GM18873 (cell line): Measurements from ENCODE around the gene GATA3.
A peak's percentile ranks its signal among the peaks of the same experiment; 100 is the strongest.

Experiments
- ATAC-seq: cut with Tn5 transposase; IDR thresholded peaks from one replicate; pipeline ENCODE4 v1.9.1; 2021; ENCODE audit warnings: mild to moderate bottlenecking, moderate library complexity, moderate number of reproducible peaks; ENCODE audit not compliant: unreplicated experiment, low FRiP score

Gene GATA3

DNA sequence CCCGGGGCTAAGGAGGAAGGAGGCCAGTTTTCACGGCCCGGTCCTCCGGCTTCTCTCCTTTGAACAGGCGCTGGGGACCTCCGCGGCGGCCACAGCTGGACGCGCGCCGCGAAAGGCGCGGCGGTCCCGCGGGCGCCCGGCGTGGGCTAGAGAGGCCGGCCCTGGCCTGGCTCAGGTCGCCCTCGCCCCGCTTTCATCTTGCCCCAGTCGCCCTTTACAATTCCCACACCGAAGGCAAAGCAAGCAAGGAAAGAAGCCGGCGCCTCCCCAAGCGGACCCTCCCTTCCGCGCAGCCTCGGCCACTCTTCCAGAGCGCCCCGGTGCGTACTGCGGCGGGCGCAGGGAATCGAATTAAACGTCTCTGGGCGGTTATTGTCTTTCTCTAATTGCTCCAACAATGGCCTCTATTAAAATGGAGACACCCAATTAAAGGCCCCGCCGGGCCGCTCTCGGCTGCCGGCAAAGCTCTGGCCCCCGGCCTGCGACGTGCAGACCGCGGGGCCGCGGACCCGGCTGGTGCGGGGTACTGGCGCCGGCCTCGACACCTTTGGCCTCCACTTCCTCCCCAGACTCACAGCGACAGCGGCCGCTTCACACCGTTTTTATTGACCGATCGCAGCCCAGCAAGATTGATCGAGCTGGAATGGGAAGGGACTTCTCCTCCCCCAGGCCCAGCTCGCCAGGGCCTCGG lies 4.5 kb upstream of the GATA3 start:
- no peak for ATAC-seq

- ATAC-seq: no peak
Measured at GRCh38 chr10:8050556-8051108, 3.9 kb upstream of the GATA3 start.

DNA sequence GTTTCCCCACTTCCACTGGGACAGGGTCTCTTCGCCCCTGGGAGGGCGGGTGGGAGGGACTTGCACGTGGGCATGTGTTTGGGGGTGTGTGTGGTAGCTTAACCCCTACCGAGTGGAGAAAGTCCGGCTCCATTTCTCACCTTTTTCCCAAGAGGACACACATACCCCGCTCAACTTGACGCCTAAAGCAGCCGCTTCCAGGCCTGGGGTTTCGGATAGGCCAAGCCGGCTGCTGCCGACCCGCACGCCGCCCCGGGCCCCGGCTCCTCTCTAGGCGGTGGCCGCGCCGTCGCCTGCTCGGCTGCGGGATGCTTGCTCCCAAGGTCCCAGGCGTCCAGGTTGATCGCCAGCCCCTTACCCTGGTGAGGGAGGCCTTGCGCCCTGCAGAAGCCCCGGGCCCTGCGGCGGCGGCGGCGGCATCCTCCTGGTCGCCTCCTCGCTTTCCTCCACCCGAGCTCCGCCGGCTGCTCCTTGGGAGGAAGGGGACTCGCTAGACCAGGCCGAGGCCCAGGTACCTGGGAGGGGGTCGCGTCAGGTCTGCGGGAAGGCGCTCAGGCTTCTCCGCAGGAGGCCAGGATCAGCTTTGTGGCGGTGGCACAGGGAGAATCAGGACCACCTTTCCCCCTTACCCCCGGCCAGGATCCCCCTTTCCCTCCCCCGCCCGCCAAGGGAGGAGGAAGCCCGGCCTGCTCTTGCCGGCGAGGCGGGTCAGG lies 3.2 kb upstream of the GATA3 start:
- no peak for ATAC-seq

GRCh38 chr10:8051851-8052257 lies 2.6 kb upstream of the GATA3 start:
- ATAC-seq: no peak

DNA sequence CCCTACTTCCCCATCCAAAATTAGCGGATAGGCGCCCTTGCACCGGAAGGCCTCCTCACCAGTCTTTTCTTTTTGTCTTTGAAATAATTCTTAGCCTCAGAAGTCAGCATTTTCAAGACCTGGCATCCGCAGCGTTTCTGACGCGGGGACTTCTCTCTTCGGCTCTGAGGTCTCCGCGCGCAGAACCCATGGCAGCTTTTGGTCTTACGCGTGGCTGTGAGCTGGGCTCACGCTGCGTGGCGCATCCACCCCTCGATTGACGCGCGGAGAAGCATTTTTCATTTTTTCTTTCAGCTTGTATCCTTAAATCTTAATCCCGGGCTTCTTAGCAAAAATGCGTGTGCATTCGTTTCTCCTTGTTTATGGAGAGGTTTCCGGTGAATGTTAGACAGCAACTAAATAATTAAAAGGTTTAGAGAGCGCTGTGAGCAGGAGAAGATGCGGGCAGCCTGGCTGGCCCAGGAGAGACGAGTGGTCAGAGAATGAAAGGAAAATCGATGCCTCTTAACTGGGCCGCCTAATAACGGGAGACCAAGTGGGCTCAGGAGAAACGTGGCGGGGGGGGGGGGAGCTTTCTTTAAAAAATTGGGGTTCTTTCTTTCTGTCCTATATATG lies 2.0 kb upstream of the GATA3 start:
- no peak for ATAC-seq

DNA sequence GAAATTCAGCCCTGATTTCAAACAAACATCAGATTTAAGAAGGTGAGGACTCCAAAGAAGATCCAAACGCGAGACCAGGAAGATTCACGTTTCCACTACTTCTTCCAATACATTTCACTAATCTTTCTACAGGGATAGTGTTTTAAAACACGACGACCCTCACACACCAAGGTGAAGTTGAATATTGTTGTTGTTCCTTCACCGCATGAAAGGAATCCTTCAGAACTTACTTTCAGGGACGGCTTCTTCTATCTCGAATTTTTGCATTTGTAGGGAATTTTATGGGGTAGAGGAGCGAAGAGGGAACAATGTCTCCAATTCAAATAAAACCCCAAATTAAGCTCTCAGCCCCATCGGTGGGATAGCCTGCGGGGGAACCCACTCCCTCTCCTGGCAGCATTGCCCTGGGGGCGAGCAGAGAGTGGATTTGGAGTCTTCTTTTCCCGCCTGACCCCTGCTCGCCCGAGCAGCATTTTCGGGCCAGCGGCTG lies 1.5 kb upstream of the GATA3 start:
- ATAC-seq: no peak

DNA sequence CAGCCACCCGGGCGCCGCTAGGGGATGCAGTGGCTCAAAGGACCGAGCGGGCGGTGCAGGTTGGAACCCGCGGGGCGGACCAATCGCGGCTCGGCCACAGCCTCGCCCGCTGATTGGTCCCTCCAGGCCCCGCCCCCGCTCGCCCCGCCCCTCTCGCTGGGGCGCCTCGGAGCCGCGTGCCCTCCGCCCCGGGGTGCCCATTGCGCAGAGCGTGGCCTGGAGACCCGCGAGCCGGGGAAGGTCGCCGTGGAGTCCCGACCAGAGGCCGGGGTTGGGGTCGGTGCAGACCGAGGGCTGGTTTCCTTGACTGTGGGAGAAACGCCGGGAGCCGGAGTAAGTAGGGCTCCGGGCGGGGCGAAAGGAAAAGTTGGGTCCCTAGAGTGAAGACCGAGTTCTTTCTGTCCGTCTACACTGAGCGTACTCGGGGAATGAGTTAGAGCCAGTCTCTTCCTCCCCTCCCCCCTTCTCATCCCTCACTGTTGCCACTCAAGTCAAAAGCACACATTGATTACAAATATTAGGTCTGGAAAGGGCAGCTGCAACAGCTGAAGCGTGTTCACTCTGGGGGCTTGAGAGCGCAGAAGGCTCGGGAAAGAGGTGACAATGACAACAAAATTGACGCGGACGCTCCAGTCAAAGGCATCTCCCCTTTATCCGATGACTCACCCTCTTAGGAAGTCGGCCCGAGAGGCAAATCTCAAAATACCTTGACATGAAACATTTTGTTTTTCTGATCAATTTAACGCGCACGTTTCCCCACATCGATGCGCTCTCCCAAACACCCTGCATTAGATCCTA lies 843 bp upstream of the GATA3 start:
- ATAC-seq: peak; percentile 46

DNA sequence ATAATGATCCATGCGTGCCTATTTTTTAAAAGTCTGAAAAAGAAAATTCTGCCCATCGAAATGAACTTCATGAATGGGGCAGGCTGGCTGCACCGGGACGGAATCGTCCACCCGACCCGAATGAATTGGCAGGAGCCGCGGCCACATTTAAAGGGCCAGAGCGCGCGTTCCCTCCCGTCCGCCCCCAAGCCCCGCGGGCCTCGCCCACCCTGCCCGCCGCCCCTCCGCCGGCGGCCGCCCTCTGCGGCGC lies 319 bp upstream of the GATA3 start:
- ATAC-seq: no peak

DNA sequence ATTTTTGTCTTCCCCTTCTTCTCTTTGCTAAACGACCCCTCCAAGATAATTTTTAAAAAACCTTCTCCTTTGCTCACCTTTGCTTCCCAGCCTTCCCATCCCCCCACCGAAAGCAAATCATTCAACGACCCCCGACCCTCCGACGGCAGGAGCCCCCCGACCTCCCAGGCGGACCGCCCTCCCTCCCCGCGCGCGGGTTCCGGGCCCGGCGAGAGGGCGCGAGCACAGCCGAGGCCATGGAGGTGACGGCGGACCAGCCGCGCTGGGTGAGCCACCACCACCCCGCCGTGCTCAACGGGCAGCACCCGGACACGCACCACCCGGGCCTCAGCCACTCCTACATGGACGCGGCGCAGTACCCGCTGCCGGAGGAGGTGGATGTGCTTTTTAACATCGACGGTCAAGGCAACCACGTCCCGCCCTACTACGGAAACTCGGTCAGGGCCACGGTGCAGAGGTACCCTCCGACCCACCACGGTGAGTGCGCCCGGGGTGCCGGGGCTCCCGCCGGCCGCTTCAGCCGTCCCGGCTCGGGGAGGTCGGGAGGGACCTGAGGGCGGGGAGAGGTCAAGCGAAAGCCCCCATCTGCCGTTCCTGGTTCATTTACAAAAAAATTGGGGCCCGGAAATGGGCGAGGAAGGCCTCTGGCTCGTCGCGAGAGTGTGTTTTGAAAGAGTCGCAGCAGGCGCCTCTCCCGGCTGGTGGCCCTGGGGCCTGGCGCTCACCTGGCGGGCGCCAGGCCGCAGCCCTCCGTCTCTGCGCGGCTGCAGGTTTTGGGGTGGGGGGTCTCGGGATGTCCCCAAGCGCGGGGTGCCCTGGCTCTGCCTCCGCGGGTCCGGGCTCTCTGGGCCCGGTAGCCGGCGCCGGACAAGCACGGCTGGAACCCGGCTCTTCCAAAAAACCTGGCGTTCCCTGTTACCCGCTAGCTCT lies 1.2 kb downstream of the GATA3 start:
- no peak for ATAC-seq

- ATAC-seq: no peak
Measured at GRCh38 chr10:8056378-8056777, 1.9 kb downstream of the GATA3 start.

DNA sequence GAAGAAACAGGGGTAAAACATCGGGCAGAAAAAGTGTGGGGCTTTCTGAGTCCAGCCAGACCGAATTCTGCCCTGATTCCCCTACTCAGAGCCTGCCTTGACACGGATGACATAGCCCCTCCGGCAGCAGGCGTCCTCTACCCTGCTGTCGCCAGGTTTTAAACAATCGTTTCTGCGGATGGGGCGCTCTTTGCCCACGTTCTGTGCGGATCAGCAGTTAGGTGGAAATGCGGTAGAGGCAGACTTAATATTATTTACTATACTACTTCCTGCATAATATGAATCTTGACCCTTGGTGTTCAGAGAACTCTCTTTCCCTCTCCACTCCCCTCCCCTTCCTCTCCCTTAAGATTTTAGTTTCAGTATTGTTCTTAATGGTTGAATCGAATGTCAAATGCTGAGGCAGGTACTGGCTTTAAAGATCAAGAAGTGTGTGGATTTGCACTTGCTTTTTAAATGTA lies 2.4 kb downstream of the GATA3 start:
- peak; percentile 37 for ATAC-seq

- ATAC-seq: no peak
Measured at GRCh38 chr10:8057636-8058273, 3.3 kb downstream of the GATA3 start.

DNA sequence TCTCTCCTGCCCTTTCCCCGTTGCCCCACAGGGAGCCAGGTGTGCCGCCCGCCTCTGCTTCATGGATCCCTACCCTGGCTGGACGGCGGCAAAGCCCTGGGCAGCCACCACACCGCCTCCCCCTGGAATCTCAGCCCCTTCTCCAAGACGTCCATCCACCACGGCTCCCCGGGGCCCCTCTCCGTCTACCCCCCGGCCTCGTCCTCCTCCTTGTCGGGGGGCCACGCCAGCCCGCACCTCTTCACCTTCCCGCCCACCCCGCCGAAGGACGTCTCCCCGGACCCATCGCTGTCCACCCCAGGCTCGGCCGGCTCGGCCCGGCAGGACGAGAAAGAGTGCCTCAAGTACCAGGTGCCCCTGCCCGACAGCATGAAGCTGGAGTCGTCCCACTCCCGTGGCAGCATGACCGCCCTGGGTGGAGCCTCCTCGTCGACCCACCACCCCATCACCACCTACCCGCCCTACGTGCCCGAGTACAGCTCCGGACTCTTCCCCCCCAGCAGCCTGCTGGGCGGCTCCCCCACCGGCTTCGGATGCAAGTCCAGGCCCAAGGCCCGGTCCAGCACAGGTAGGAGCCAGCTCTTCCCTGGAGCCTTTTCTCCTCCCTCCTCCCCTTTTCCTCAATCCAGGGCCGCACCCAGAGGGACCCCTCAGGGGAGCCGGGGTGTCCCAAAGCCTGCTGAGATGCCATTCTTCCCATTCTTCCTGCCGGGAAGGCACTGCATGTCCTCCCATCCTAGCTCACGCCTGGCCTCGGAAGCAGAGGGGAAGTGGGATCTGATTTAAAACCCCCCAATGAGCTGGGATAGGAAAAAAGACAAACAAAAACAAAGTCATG lies 4.0 kb downstream of the GATA3 start:
- no peak for ATAC-seq

DNA sequence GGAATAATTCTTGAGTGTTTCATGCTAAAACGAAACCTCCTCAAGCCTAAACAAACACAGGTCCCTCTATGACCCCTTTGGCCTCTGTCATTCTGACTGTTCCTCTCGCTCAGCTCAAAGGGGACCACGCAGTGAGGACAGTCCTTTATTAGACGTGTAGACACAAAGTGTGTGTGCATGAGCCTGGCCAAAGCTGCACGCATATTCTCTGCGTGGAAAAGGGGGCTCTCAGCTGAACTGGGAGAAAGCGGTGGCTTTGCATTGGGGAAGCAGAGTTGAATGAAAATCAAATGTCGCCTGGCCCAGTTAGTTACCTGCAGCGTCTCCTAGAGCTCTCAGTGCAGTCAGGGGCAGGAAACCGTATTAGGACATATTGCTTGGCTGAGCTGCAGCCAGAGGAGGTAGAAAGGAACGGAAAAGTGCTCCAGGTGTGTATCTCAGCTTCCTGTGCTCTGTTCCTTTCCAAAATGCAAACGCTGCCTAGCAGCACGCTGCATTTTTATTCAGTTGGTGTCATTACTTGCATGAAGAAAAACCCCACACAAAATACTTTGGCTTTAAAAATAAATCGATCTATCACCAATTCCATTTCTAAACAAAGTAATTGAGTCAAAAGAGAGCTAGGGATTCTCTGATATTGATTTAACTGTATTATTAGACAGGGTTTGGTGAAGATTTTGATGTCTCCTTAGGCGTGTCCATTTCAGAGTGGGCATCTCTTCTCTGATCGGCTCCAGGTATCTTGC lies 4.9 kb downstream of the GATA3 start:
- ATAC-seq: no peak

DNA sequence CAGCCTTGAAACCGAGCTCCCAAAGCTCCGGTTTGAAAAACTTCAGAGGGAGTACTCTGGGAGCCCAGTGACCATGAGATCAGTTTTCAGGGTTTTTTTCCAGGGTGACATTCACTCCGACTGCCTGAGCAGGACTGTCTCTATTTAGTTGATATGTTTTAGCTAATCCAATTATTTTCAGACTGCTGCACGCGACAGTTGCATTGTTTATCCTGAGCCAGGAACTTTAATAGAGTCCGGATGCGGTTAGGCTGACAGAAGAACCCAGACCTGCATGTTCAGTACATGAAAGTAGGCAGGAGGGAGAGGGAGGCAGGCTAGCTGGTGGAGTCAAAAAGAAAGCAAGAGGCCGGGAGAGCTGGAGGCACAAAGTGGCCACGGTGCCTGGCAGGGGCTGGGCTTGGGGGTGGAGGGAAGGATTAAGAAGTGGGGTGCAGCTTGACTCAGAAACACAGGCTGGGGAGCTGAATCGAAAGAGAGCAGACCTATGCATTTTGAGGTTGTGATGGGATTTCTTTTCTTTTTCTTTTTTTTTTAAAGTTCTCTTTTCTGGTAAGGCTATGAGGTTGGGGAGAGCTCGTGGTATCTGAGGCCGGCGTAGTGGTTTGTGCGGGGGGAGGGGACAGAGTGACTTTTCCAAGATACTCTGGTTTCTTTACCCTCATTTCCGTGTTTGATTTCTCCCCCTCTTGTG lies 5.7 kb downstream of the GATA3 start:
- no peak for ATAC-seq

DNA sequence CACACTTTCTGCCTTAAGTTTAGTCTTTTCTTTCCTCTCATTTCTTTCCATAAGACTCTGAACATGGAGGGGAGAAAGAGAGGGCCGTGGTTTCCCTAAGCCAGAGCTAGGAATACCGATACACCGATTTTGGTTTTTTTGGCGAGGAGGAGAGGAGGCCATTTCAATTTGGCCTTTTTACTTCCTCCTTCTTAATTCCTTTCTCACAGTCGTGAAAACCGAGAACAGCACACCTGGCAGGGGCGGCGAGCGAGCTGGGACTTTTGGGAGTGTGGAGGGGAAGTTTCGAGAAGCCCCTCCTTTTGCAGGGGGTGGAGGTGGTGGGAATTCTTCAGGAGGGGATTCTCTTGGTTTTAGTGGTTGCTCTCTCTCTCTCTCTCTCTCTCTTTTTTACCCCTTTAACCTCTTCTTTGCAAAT lies 6.2 kb downstream of the GATA3 start:
- no peak for ATAC-seq
